NCI-H345 (cell line): ENCODE data around the gene TRIM38.
"Not testable (repeated sequence)": the region's sequence is repeated elsewhere in the genome, so short reads cannot be mapped to it uniquely, and the experiment has no call there.

Source experiments
- DNase-seq: peaks from one replicate; lab custom pipeline; 2025; lab: John Stamatoyannopoulos, UW

TRIM38 gene

GRCh38 chr6:25972902-25973301 lies 10.3 kb downstream of the TRIM38 start:
- DNase-seq, result no peak

GRCh38 chr6:25973923-25974555 lies 11.4 kb downstream of the TRIM38 start:
- DNase-seq, result no peak

DNA sequence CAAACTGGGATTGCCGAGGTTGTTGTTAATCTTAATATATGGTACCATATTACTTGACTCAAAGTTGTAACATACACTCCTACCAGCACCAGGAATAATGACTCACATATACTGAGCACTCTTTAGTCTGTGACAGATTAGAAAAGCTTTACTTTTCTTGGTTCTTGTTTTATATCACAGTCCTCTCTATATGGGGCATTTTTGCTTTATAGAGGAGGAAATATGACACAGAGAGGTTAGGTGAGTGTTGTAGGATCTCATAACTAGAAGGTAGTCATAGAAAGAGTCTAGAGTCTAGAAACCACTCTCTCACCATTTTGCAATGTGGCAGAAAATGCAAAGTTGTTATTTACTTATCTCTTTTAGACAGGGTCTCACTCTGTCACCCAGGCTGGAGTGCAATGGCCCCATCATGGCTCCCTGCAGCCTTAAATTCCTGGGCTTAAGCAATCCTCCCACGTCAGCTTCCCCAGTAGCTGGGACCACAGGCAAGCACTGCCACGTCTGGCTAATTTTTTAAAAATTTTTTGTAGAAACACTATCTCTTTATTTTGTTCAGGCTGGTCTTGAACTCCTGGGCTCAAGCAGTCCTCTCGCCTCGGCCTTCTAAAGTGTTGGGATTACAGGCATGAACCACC lies 13.4 kb downstream of the TRIM38 start:
- DNase-seq, result no peak

DNA sequence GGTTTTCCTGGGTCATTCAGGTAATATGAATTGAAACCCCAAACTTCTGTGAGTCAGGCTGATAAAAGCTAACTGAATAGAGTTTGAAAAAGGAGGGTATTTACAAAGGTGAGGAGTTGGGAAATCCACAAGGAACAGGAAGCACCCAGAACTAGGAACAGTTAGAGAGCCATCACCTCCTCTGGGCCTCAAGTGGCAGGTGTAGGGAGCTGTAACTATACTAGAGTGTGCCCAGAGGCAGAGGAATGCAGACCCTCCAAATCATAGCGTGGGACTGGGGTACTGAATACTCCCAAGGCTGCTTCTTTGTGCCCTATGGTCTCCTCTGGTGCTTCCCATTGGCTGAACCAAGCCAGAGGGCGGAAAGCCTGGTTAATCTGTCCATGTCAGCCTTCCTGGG lies 18.3 kb downstream of the TRIM38 start:
- DNase-seq, result no peak

- no peak for DNase-seq
Observed at GRCh38 chr6:25981568-25982263, 19.1 kb downstream of the TRIM38 start.

DNA sequence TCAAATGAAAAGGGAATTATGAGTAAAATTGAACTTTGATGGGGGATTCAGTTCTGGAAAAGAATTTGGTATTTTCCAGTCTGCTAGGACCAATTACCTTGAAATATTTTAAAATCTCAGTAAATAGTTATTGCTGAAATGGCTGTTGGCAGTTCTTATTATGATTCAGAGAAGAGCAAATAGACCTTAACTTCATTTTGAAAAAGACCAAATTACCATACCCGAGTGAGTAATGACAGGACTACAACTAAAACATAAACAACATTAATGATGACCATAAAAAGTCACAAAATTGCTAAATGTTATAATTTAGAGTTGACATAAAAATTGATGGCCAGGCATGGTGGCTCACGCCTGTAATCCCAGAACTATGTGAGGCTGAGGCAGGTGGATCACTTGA lies 21.7 kb downstream of the TRIM38 start:
- DNase-seq, result no peak

- no peak for DNase-seq
Observed at GRCh38 chr6:25987845-25988244, 25.2 kb downstream of the TRIM38 start.

GRCh38 chr6:25990172-25990873 lies 27.7 kb downstream of the TRIM38 start:
- DNase-seq, result no peak

DNA sequence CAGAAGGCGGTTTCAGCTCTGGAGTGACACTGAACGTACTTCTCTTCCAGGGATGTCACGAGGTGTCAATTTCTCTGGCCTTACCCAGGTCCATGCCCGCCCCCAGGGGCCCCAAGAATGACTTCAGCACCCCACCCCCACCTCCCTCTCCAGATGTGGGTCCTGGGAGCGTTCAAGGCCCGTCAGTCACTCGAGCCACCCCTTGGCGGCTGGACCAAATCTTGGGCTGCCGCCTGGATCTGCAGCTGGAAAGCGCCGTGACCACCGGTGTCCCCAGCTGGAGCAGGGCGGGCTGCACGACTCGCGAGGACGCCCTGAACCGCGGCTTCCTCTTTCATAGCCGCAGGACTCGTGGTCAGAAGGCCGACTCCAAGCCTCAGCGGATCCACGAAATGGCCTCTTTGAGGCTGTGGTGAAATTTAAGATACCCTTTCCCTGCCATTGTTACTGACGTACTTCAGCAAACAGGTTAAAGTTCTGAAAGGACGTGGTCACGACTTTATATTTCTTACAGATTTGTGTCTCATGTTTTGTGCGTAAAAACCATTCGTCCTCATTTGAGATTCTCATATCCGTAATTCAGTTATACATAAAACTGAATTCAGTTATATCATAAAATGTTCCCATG lies 29.3 kb downstream of the TRIM38 start:
- DNase-seq, result peak; percentile 63

DNA sequence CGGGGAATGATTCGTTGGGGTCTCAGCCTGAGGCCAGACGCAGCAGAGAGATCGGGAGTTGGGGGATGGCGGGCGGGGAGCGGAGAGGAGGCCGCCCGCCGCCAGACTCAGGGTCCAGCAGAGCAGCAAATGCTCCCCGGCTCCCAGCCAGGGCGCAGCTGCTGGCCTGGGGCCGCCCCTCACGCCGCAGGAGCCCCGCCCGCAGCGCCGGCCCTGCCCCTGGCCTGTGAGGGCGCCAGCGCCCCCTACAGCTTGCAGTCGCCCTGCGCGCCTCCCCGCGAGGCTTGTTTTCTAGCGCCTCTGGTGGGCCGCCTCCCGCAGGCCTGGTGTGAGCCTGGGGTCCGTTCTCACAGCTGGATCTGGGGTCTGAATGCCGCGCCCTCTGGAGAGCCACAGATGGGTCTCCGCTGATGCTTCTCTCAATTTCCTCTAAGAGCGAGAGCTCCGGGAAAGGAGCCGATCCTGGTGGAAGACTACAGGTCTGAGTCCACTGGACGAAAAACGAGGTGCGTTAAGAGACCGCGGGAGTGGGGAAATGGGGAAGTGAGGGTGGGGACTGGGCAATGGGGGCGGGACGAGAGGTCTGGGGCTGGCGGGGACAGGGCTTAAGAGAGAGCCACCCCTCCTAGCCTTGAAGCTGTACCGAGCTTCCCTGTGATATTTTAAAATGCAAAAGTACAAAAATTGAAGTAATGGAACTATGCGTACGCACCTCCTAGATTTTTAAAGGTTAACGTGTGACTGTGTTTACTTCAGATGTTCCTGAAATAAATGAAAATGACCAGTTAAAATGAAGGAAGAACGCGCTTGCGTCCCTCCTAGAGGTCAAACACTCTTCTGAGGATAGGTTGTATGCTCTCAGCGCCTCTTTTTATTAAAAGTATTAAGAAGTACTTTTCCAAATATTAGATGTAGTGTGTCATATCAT lies 30.1 kb downstream of the TRIM38 start:
- DNase-seq, result peak; percentile 93

GRCh38 chr6:25993341-25993684 lies 30.7 kb downstream of the TRIM38 start:
- not testable (repeated sequence) for DNase-seq

DNA sequence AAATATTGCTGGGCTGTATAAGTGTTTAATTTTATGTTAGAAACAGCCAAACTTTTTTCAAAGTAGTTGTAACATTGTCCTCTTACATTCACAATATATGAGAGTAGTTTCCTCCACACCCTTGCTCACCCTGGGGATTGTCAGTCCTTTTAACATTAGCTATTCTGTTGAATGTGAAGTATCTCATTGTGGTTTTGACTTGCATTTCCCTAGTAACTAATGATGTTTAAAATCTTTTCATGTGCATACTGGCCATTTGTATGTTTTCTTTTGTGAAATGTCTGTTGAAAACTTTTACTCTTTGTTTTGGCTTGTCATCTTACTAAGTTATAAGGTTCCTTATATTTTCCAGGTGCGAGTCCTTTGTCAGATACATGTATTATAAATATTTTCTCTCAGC lies 32.9 kb downstream of the TRIM38 start:
- no peak for DNase-seq

DNA sequence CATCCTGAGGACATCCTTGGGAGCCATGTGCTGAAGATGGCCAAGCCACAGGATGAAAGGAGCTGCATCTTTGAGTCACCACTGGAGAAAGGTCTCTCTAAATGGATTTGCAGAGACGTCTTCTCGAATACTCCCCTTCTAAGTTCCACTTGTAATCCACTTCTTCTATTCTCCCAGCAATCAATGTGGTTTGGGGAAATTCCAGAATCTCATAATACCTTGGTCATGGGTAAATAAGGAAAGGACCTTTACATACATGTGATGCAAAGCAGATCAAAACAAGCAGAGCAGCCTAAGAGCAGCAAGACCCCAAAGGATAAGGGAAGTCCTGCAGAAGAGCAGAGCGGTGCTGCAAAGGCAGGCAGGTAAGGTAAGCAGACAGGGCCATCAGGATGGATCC lies 35.3 kb downstream of the TRIM38 start:
- DNase-seq, result no peak

GRCh38 chr6:25998379-25998778 lies 35.8 kb downstream of the TRIM38 start:
- no peak for DNase-seq

DNA sequence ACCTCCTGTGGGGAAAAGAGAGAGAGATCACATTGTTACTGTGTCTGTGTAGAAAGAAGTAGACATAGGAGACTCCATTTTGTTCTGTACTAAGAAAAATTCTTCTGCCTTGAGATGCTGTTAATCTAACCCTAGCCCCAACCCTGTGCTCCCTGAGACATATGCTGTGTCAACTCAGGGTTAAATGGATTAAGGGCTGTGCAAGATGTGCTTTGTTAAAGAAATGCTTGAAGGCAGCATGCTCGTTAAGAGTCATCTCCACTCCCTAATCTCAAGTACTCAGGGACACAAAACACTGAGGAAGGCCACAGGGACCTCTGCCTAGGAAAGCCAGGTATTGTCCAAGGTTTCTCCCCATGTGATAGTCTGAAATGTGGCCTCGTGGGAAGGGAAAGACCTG lies 36.6 kb downstream of the TRIM38 start:
- DNase-seq, result not testable (repeated sequence)

DNA sequence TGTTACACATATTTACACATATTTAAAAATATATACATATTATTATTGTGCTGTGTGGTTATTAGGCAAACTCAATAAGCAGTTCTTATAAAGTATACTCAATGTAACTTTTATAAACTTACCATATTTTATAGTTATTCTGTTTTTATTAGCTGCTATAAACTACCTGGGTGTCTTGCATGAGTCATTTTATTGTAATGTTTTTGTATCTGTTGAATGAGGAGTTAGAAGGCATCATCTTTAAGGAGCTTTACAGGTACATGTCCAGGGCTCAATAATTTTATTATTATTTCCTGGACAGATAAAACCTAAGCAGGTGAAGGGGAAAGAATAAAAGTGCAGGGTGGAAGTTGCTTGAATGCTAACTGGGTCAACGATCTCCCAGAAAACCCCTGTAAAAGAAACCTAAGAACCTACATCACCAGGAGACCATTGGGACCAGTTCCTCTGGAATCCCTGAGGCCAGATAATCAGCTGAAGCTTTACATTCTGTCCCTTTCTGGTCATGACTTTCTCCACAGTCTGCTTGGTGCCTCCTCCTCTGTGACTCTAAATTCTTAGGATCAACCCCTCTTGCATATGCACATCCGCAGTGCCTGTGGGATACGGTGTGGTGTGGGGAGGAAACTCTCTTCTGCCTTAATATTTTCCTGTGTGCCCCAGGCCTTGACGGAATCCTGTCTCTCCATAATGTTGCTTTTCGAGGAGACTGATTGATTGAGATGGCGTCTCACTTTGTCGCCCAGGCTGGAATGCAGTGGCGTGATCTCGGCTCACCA lies 38.0 kb downstream of the TRIM38 start:
- no peak for DNase-seq

- peak; percentile 52 for DNase-seq
Observed at GRCh38 chr6:26003102-26003694, 40.6 kb downstream of the TRIM38 start.

DNA sequence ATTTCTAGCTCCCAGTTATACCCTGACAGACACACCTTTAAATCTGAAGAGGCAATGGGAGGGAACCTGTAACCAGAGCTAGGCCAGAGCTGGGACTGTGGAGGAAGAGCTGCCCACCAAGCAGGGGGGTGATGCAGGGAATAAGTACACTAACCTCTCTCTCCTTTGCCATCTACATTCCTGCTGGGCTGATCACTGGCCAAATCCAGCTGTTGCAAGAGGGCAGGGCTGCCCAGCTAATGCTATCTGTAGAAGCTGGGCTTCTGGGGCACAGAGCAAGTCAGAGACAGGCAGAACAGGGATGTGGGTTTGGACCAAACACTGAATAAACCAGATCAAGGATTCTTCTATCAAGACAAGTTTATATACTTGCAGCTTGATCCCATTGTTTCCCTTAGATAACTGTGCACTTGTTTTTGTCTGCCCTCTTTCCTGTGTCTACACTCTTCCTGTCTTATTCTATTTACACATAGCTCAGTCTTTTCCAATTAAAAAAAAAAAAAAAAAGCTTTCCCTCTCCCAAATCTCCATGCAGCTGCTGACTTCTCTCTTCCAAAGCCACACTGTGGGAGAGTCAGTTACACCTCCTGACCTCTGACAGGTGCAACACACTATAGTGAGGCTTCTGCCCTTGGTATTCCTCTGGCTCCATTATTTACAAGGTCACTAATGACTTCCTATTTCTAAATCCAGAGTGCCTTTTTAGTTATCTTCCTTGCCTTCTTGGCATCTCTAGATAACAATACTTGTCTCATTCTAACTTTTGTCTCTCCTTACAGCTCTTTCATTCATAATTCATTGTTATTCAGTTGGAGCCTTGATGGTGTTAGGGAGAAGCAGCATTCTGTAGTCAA lies 43.7 kb downstream of the TRIM38 start:
- no peak for DNase-seq

- DNase-seq, result not testable (repeated sequence)
Observed at GRCh38 chr6:26006940-26007305, 44.3 kb downstream of the TRIM38 start.
